Activated CD4-positive, CD25-positive, alpha-beta regulatory T cell treated with anti-CD3 and anti-CD28 coated beads, Interleukin-2, amount 50 U/mL, for 72 hours (primary cell): ENCODE measurements around the gene GATD1.

ENCODE experiments used
- DNase-seq: peaks from one replicate; pipeline ENCODE4 v3.0.0; 2021

Gene GATD1

DNA sequence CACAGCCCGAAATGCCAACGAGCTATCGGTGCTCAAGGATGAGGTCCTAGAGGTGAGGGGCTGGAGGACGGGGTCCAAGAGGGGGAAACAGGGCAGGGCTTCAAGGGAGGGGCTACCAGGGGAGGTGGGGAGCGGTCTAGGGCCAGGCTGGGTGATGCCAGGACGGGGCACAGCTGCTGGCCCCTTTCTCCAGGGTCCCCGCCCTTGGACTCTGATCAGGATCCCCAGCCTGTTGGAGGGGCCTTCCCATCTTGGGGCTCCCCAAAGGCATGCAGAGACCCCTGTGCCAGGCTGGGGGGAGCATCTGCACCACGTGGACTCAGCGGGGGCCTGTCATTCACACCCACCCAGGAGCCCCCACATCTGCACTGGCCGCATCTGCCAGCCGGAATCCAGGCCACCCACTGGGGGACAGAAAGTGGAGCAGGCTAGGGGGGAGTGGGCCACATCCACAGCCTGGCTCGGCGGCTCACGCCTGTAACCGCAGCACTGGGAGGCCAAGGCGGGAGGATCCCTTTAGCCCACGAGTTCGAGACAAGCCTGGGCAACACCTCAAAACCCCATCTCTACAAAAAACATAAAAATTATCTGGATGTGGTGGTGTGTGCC lies 52.4 kb downstream of the GATD1 start:
- DNase-seq = no peak

- no peak for DNase-seq
Observed at GRCh38 chr11:724049-724777, 53.1 kb downstream of the GATD1 start.

DNA sequence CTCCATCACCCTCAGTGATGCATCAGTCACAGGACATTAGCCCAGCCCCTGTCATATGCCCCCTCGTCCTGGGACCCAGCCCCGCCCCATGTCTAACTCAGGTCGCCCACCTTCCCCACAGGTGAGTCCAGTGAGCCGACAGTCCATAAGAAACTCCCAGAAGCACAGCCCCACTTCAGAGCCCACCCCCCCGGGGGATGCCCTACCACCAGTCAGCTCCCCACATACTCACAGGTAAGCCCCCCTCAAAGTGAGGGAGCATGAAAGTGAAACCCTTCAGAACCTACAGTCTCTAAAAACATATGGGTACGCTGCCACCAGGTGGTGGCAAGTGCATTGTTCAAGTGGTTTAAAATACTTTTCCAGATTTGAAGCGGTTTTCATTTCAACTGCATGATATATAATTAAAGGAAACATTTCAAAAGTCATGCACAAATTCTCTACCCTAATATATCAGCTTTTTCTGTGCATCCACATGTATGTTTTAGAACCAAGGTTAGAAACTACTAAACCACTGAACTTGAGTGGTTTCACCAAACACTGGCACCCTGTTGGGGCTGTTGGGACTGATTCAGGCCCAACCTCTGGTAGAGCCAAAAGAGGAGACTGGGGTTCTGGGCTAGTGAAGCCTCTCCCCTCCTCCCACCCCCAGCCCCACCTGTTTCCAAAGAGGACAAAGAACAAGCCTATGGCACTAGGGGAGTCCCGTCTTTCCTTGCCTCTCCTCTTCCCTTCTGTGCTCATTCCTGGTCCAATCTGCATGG lies 54.0 kb downstream of the GATD1 start:
- no peak for DNase-seq

DNA sequence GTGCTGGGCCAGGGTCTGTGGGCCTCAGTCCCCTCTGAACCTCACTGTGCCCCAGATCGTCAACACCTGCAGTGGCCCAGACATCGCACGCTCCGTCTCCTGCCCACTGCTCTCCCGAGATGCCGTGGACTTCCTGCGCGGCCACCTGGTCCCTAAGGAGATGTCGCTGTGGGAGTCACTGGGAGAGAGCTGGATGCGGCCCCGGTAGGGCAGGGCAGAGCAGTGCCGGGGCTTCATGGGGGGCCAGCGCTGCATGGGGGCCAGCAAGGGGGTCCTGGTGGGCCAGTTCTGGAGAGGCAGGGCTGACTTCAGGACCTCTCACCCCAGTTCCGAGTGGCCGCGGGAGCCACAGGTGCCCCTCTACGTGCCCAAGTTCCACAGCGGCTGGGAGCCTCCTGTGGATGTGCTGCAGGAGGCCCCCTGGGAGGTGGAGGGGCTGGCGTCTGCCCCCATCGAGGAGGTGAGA lies 54.9 kb downstream of the GATD1 start:
- no peak for DNase-seq

GRCh38 chr11:721741-722345 lies 55.4 kb downstream of the GATD1 start:
- DNase-seq = no peak

- no peak for DNase-seq
Observed at GRCh38 chr11:721247-721740, 56.0 kb downstream of the GATD1 start.

DNA sequence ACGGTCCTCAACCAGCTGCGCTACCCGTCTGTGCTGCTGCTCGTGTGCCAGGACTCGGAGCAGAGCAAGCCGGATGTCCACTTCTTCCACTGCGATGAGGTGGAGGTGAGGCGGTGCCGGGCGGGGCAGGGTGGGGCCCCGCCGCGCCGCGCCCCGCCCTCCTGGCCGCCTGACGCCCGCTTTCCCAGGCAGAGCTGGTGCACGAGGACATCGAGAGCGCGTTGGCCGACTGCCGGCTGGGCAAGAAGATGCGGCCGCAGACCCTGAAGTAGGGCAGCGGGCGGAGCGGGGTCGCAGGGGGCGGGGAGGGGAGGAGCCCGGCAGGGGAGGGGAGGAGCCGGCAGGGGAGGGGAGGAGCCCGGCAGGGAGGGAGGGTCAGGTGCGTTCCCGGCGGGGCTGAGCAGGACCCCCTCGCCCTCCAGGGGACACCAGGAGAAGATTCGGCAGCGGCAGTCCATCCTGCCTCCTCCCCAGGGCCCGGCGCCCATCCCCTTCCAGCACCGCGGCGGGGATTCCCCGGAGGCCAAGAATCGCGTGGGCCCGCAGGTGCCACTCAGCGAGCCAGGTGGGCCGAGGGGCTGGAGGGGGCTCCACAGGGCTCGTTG lies 56.5 kb downstream of the GATD1 start:
- no peak for DNase-seq

- no peak for DNase-seq
Observed at GRCh38 chr11:720017-720641, 57.2 kb downstream of the GATD1 start.

- no peak for DNase-seq
Observed at GRCh38 chr11:719214-720016, 57.9 kb downstream of the GATD1 start.
